Epithelial cell of esophagus (primary cell): ENCODE results near the gene LRMDA.
A peak's percentile ranks its signal among the peaks of the same experiment; 100 is the strongest.

Experiments
- DNase-seq: peaks from one replicate; pipeline ENCODE4 v3.0.0; 2010; ENCODE audit warnings: low read depth
- H3K4me3 ChIP-seq: 2 replicates; pipeline ENCODE4 v1.5.1; 2011; ENCODE audit warnings: mild to moderate bottlenecking, low read length, control low read depth
- CTCF ChIP-seq: IDR thresholded peaks from 2 replicates; pipeline ENCODE4 v1.5.1; 2011; ENCODE audit warnings: low read depth, mild to moderate bottlenecking, low read length, control low read depth, inconsistent platforms; ENCODE audit not compliant: insufficient read depth; ENCODE audit errors: missing control alignments

The LRMDA gene

GRCh38 chr10:75431180-75432111 is at the start of gene LRMDA:
TSS of gene LRMDA (plus strand) at chr10:75431624.
- TF ChIP-seq CTCF = no peak
- DNase-seq = peak; percentile 45
- H3K4me3 ChIP-seq = peak within 1 kb of the TSS; percentile 32

DNA sequence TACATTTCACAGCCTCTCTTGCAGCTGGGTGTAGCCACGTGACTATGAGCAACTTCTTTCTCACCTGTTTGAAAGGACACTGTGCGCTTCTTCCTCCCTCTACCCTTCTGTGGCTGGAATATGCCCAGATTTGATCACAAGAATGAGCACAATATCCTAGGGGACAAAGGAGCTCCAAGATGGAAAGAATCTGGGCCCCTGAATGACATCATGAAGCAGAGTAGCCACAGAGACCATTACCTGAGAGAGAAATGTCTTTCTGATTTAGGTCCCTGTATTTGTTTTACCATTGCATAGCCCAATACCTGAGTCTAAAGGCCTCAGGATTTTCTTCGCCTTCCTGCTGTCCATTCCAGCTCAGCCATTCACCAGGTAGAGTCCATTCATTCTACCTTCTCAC is 45.3 kb upstream of the LRMDA start:
- DNase-seq = no peak
- no peak overlapping the region for H3K4me3 ChIP-seq
- TF ChIP-seq CTCF = no peak

DNA sequence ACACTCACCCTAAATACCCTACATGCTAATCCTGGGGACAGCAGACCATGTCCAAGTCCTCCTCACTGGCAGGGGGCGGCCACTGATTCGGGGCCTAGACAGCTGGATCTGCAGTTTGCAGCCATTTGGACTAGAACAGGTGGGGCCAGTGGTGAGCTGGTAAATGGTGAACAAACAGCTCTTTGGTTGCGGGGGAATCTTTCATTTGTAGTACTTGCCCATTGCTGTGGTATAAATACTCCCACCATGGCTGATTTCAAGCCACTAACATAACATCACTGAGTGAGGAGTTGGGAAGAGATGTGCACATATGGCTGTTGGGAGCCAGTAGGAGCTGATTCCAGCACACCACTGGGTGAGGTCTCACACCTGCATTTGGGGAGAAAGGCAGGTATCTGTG is 43.3 kb upstream of the LRMDA start:
- DNase-seq = no peak
- TF ChIP-seq CTCF = no peak

DNA sequence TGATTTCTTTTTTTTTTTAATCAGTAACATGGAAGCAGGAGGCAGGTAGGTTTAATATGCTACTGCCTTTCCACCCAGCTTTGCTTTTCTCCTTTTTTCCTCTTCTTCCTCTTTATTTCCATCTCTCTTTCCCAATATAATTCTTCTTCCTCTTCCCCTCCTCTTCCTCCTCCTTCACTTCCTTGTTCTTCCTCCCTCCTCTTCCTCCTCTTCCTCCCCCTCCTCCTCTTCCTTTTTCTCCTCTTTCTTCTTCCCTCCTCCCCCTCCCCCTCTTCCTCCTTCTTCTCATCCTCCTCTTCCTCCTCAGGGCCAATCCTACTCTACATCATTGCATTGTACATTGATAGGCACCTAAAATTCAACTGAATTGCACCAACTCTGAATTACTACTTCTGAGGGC is 41.2 kb upstream of the LRMDA start:
- no peak overlapping the region for H3K4me3 ChIP-seq
- no peak for TF ChIP-seq CTCF
- no peak for DNase-seq

More for the DNA sequence above, 43.3 kb upstream of the LRMDA start:
- H3K4me3 ChIP-seq = no peak overlapping the region

DNA sequence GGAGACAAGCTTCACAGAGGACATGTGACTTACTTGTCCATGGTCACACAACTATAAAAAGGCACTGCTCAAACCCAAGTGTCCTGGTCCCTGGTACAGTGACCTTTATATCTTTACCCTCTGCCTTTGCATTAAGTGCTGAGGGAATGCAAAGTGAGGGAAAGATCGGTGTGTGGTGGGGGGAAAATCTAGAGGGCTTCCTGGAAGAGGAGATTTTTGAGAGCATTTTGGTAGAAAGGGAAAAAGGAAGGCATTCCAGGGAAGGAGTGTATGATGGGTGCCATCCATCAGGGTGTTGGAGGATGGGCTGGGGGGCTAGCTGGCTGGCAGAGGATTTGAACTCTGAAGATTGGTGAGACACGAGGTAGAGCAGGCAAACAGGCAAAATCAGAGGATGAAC is 39.2 kb upstream of the LRMDA start:
- TF ChIP-seq CTCF = no peak
- no peak overlapping the region for H3K4me3 ChIP-seq
- no peak for DNase-seq

DNA sequence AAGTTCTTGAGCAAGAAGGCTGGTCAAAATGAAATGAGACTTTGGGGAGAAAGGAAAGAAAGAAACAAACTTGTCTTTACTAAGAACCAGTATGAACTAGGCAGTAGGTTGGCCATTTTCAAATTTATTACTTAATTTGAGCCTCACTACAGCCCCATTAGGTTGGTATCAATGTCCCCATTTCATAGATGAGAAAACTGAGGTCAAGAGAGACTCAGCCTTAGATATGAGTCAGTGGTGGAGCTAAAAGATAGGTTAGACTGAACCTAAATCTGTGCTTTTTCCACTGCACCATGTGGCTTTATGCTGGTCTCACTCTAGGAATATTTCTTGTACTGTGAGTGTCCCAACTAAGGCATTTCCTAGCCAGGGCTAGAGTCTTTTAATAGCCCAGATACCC is 38.7 kb upstream of the LRMDA start:
- TF ChIP-seq CTCF = no peak
- DNase-seq = no peak
- H3K4me3 ChIP-seq = no peak overlapping the region

- TF ChIP-seq CTCF = peak; percentile 2
- H3K4me3 ChIP-seq = no peak overlapping the region
Measured at GRCh38 chr10:75394221-75394620, 37.2 kb upstream of the LRMDA start.

More at GRCh38 chr10:75394221-75394620, 37.2 kb upstream of the LRMDA start:
- DNase-seq = no peak
